ENCODE data around the gene HES2.
A peak's percentile ranks its signal among the peaks of the same experiment; 100 is the strongest.
"Not testable (repeated sequence)": the region's sequence is repeated elsewhere in the genome, so short reads cannot be mapped to it uniquely, and the experiment has no call there.

Gene HES2

GRCh38 chr1:6453895-6454855 lies 34.5 kb upstream of the HES2 start:
- DNase-seq = not testable (repeated sequence)

- DNase-seq = no peak
Measured at GRCh38 chr1:6450943-6451373, 31.2 kb upstream of the HES2 start.

GRCh38 chr1:6450486-6450885 lies 30.8 kb upstream of the HES2 start:
- not testable (repeated sequence) for DNase-seq

GRCh38 chr1:6450005-6450450 lies 30.3 kb upstream of the HES2 start:
- no peak for DNase-seq

GRCh38 chr1:6448749-6449631 lies 29.3 kb upstream of the HES2 start:
- peak; percentile 32 for DNase-seq

GRCh38 chr1:6447818-6448748 lies 28.4 kb upstream of the HES2 start:
- no peak for DNase-seq

- DNase-seq = no peak
Measured at GRCh38 chr1:6447016-6447817, 27.5 kb upstream of the HES2 start.

GRCh38 chr1:6446665-6447015 lies 26.9 kb upstream of the HES2 start:
- no peak for DNase-seq

- not testable (repeated sequence) for DNase-seq
Measured at GRCh38 chr1:6445929-6446328, 26.2 kb upstream of the HES2 start.

- peak; percentile 48 for DNase-seq
Measured at GRCh38 chr1:6445062-6445763, 25.5 kb upstream of the HES2 start.

GRCh38 chr1:6444377-6444776 lies 24.7 kb upstream of the HES2 start:
- DNase-seq = no peak

GRCh38 chr1:6443339-6444115 lies 23.8 kb upstream of the HES2 start:
- DNase-seq = no peak

GRCh38 chr1:6441586-6441985 lies 21.9 kb upstream of the HES2 start:
- no peak for DNase-seq

- peak; percentile 73 for DNase-seq
Measured at GRCh38 chr1:6440198-6441126, 20.7 kb upstream of the HES2 start.

GRCh38 chr1:6438047-6438525 lies 18.4 kb upstream of the HES2 start:
- DNase-seq = peak; percentile 79

GRCh38 chr1:6437012-6437700 lies 17.4 kb upstream of the HES2 start:
- not testable (repeated sequence) for DNase-seq

- DNase-seq = not testable (repeated sequence)
Measured at GRCh38 chr1:6436277-6436676, 16.6 kb upstream of the HES2 start.

- no peak for DNase-seq
Measured at GRCh38 chr1:6435547-6435946, 15.8 kb upstream of the HES2 start.
